HAP-1 (cell line): ENCODE data around the gene PRSS53.
"Not testable (repeated sequence)": the region's sequence is repeated elsewhere in the genome, so short reads cannot be mapped to it uniquely, and the experiment has no call there.

Source experiments
- DNase-seq, 2 experiments: peaks; one replicate each; pipeline ENCODE4 v3.0.0-alpha.2; 2016 to 2020; ENCODE audit warnings: low spot score in 2 of 2
- H3K27me3 ChIP-seq: fragments of 250-450 bp; sonication (Bioruptor Pico); 2 replicates; pipeline ENCODE4 v1.5.1; 2020; ENCODE audit warnings: low read depth, mild to moderate bottlenecking, moderate library complexity
- H3K36me3 ChIP-seq: fragments of 250-450 bp; sonication (Bioruptor Pico); replicated peaks from 2 replicates; pipeline ENCODE4 v1.5.1; 2020; ENCODE audit warnings: mild to moderate bottlenecking
- H3K4me1 ChIP-seq: fragments of 250-450 bp; sonication (Bioruptor Pico); 2 replicates; pipeline ENCODE4 v1.5.1; 2020; ENCODE audit warnings: mild to moderate bottlenecking
- H3K4me3 ChIP-seq: fragments of 250-450 bp; sonication (Bioruptor Pico); 2 replicates; pipeline ENCODE4 v1.5.1; 2020; ENCODE audit warnings: mild to moderate bottlenecking, moderate library complexity
- H3K9me3 ChIP-seq: fragments of 250-450 bp; sonication (Bioruptor Pico); 2 replicates; pipeline ENCODE4 v1.5.1; 2020; ENCODE audit warnings: mild to moderate bottlenecking, moderate library complexity
- in situ Hi-C: fragments of 300-500 bp; cut with MboI; formaldehyde crosslinking; loops from 3 replicates; pipeline ENCODE4 v1.14.3; 2020; ENCODE audit warnings: low sequenced_read_pairs, inconsistent platforms, mixed read lengths

Gene PRSS53

DNA sequence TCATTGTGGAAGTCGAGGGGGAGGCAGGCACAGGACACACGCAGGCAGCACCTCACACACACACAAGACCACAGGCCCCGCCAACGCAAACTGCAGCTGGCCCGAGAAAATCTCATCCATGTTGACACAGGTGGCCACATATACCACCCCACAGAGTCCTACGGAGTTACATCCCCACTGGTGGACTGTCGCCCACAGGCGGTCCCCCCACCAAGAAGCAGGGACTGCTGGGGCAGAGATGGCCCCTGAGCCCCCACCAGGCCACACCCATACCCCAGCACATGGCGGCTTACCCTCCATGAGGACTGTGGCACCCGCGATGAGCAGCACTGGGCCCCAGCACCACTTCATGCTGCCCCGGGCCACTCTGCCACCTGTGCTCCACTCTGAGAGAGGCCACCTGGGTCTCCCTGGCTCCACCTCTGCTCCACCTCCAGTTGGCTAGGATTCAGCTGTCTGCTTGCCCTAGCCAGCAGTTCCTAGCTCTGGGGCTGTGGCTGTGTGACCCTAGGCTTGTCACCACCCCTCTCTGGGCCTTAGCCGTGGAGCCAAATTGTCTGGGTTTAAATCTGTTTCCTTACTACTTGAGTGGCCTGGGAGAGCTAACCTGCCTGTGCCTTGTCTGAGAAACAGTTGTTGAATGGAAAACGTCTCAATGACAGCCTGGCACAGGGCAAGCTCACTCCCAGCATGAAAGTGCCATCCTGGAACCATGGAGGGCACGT, at the start of gene PRSS53:
TSS of gene PRSS53 (minus strand) at position 485 of the 725 bp plus-strand sequence. CDS start at position 351, 134 bp downstream.
- no peak within 1 kb of the TSS for H3K4me3 ChIP-seq
- no peaks in the 10 kb centered on the region for H3K9me3 ChIP-seq
- DNase-seq = no peak
- H3K36me3 ChIP-seq = peaks cover 30% of the 10 kb centered on the region
- in situ Hi-C loops = no loop called here
- no peaks in the 10 kb centered on the region for H3K27me3 ChIP-seq
- H3K4me1 ChIP-seq = 0 out of 2 replicates have a peak, but pooled peaks cover 2% of the 10 kb centered on the region

DNA sequence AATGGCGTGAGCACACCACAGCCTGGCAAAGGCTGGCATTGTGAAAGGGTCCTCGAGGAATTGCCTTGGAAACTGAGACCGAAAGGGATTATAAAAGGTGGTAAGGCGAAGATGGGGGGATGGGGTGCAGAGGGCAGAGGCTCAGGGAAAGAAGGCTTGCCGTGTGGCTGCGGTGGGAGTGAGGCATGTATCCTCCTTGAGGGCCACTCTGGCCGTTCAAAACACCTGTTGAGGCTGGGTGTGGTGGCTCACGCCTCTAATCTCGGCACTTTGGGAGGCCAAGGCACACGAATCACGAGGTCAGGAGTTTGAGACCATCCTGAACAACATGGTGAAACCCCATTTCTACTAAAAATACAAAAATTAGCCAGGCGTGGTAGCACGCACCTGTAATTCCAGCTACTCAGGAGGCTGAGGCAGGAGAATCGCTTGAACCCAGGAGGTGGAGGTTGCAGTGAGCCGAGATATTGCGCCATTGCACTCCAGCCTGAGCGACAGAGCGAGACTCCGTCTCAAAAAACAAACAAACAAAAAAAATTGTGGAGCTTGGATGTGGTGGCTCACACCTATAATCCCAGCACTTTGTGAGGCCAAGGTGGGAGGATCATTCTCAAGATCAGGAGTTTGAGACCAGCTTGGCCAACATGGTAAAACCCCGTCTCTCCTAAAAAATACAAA, 48.2 kb upstream of the PRSS53 start:
- H3K36me3 ChIP-seq, DNase-seq, in situ Hi-C loops, H3K27me3 ChIP-seq, H3K9me3 ChIP-seq, H3K4me3 ChIP-seq: not testable (repeated sequence)
- peaks cover 27% of the 10 kb centered on the region for H3K4me1 ChIP-seq

DNA sequence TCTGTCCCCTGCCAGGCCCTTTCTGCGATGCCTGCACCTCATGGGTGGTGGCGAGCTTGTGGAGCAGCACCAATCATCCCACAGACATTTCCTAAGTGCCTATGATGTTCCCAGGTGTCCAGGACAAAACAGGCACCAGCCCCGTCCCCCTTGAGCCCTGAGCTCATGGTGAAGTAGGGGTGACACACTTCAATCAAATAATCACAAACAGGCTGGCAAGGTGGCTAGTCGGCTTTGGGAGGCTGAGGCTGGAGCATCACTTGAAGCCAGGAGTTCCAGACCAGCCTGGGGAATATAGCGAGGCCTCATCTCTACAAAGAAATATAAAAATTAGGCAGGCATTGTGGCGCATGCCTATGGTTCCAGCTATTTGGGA, 47.5 kb upstream of the PRSS53 start:
- Histone ChIP-seq H3K9me3 (no peaks in the 10 kb centered on the region), H3K4me1 (peaks cover 20% of the 10 kb centered on the region), H3K27me3 (no peaks in the 10 kb centered on the region), H3K36me3 (peaks cover 7% of the 10 kb centered on the region), H3K4me3 (no peak overlapping the region)
- in situ Hi-C loops = no loop called here
- no peak for DNase-seq

DNA sequence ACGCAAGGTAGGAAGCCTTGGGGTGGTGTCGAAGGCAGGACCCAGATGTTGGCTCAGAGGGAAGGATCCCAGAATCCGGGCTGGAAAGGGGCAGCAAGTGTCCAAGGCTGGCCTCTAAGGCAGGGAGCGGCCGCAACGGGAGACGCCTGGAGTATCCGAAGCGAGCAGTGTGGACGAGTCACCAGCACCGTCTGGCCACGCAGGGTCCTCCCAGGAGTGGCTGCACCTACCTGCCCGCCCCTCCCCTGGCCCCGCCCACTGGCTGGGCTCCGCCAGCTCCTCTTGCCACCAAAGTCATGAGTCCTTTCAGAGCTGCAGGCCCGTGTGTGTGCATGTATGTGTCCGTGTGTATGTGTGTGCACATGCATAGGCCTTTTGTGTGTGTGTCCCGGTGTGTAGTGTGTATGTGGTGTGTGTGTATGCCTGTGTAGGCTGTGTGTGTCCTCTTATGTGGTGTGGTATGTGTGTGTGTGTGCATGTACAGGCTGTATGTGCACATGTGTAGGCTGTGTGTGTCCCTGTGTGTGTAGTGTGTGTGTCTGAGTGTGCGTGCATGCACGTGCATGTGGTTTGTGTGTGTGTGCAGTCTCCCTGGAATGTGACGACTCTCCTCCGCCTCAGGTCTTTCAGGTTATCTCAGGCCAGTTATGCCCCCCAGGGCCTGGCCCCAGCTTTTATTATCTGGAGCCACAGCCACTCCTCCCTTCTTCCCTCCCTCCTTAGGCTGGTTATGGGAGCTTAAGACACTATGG, 47.0 kb upstream of the PRSS53 start, which contains the start of gene PRSS8:
TSS of gene PRSS8 (minus strand) at position 193 of the 752 bp plus-strand sequence. CDS start 229 bp downstream, outside the sequence.
- H3K9me3 ChIP-seq = no peaks in the 10 kb centered on the region
- no peak within 1 kb of the TSS for H3K4me3 ChIP-seq

DNA sequence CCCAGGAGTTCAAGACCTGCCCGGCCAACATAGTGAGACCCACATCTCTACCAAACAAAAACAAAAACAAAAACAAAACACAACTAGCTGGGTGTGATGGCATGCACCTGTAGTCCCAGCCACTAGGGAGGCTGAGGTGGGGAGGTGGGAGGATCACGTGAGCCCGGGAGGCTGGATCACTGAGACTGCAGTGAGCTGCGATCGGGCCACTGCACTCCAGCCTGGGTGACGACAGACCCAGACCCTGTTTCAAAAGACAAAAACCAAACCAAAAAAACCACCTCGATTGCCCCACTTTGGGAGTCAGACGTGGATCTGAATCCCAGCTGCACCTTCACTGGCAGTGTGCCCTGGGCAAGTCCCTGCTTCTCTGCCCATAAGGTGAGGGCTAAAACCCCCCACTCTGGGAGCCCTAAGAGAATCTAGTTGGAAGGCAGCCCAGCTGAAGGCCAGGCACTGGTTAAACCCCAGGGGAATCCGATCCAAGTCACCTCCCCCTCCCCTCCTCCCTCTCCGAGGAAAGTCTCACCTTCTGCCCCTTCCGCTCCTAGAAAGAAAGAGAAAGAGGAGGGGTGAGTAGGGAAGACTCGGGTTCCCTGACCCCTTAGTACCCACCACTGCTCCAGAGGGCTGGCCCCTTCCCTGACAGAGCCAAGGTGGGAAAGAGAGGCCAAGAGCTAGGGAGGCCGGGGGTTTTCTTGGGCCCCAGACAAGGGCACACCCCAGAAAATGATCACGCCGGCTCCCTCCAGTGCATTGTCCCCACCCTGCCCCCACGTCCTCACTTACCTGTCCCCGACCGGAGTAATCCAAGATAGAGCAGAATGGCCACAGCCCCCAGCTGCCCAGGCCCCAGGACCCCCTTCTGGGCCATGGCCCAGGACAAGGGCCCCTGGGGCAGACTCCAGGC, 46.1 kb upstream of the PRSS53 start:
- in situ Hi-C loops = no loop called here
- Histone ChIP-seq H3K9me3 (no peaks in the 10 kb centered on the region), H3K4me1 (peaks cover 20% of the 10 kb centered on the region), H3K27me3 (no peaks in the 10 kb centered on the region), H3K36me3 (peaks cover 11% of the 10 kb centered on the region), H3K4me3 (no peak overlapping the region)
- peak in 1 of 2 experiments; percentile 49 for DNase-seq

More for the DNA sequence above, 47.0 kb upstream of the PRSS53 start, which contains the start of gene PRSS8:
- peaks cover 11% of the 10 kb centered on the region for H3K36me3 ChIP-seq
- DNase-seq = peak in 1 of 2 experiments; percentile 42
- in situ Hi-C loops = no loop called here
- peaks cover 20% of the 10 kb centered on the region for H3K4me1 ChIP-seq
- H3K27me3 ChIP-seq = no peaks in the 10 kb centered on the region

DNA sequence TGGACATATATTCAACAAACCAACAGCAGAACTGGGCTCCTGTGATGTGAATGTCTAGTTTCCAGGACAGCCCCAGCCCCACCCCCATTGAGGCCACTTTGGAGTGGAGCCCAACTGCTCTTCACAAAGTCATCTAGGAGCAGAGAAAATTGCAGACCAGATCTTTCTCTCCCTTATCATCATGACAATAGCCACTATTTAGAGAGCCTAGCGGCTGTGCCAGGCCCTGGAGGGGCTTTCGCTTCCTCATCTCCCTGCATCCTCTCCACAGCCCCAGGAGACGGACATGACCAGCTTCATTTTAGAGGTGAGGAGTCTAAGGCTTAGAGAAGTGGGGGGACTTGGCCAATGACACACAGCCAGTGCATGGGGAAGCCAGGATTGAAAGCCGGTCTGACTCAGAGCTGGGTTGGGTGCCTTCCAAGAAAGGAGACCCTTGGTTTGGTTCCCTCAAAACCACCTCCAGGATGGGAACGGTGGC, 45.4 kb upstream of the PRSS53 start:
- in situ Hi-C loops = no loop called here
- Histone ChIP-seq H3K4me1 (peaks cover 20% of the 10 kb centered on the region), H3K36me3 (peaks cover 17% of the 10 kb centered on the region), H3K9me3 (no peaks in the 10 kb centered on the region), H3K27me3 (no peaks in the 10 kb centered on the region), H3K4me3 (no peak overlapping the region)
- DNase-seq = peak; percentile 73 to 82

DNA sequence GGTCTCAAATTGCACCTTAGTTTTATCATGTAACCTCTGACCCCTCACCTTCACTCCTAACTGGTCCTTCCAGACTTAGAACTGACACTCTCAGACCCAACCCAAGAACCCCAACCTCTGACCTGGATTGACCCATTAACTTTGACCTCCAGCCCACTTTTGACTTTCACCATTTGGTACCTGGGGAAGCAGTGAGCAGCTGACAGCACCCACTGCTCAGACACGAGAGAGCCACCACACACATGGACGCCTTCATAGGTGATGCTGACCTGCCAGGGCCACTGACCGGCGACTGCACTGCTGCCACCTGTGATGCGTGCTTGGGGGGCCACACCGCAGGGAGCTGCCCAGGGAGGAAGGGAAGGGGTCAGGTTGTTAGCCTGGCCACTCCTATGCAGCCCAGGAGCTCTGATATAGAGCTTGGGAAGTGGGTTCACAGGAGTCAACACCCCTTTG, 44.3 kb upstream of the PRSS53 start:
- in situ Hi-C loops = no loop called here
- Histone ChIP-seq H3K4me3 (no peak overlapping the region), H3K9me3 (no peaks in the 10 kb centered on the region), H3K36me3 (peaks cover 21% of the 10 kb centered on the region), H3K4me1 (peaks cover 20% of the 10 kb centered on the region), H3K27me3 (no peaks in the 10 kb centered on the region)
- DNase-seq = no peak

DNA sequence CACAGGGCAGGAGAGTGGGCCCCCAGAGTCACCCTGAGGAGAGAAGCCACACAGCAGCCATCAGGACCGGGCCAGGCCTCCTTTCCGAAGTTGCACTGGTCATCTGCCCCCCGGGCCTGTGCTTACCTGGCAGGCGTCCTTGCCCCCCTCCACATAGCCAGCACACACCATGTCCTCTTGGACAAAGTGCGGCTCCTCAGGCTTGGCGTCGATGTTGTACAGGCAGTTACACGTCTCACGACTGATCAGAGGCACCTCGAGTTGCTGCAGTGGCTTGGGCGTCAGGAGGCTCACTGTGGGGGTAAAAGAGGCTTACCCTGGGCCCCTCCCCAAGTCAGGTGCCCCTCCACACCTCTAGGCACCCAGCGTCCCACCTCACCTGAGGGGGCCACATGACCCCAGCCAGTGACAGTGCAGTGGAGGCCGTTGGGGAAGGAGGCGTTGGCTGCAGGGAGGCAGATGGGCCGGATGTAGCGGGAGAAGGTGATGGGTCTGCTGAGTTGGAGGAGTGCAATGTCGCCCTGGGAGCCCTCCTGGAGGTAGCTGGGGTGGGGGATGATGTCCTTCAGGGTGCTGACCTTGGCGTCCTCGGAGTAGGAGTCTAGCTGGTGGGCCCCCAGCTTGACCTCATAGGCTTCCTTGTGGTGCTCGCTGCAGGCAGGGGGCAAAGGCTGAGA, 43.7 kb upstream of the PRSS53 start:
- Histone ChIP-seq H3K9me3 (no peaks in the 10 kb centered on the region), H3K36me3 (peaks cover 28% of the 10 kb centered on the region), H3K4me3 (no peak overlapping the region), H3K27me3 (no peaks in the 10 kb centered on the region), H3K4me1 (peaks cover 20% of the 10 kb centered on the region)
- no peak for DNase-seq
- in situ Hi-C loops = no loop called here

DNA sequence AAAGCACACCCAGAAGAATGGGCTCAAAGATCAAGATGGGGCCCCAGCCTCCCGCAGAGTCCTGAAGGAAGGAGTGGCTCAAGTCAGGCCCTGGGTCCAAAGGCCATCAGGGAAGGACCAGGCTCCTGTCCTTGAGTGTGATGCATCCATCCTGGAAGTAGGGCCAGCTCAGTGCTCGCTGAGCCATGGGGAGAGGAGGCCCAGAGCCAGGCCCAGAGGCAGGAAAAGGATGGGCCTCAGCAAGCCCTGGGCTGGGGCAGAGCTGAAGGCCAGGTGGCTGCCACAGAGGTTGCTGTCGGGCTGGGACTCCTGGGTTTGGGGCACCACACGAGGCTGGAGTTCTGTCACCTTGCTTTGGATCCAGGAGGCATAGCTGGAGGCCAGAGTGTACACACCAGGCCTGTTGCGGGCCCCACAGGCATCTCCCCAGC, 43.1 kb upstream of the PRSS53 start:
- in situ Hi-C loops = no loop called here
- H3K9me3 ChIP-seq = no peaks in the 10 kb centered on the region

DNA sequence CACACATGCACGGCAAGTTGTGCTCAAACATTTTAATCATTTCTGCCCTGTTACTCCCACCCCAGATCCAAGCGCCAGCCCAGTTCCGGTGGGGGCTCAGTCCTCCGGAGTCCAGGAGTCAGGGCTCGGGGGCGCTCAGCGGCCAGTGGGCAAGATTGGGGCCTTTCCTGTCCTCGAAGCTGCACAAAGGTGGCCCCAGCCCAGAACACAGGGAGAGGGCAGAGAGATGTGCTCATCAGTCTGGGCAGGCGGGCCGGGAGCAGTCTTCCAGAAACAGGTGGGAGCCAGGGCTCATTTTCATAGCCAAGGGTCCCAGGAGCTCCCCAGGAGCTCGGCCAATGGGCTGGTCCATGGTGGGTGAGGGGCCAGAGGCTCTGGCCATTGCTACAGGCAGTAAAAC, 42.7 kb upstream of the PRSS53 start:
- Histone ChIP-seq H3K4me3 (no peak overlapping the region), H3K27me3 (no peaks in the 10 kb centered on the region), H3K9me3 (no peaks in the 10 kb centered on the region), H3K4me1 (peaks cover 20% of the 10 kb centered on the region), H3K36me3 (peaks cover 34% of the 10 kb centered on the region)
- DNase-seq = no peak
- in situ Hi-C loops = no loop called here

More for the DNA sequence above, 43.1 kb upstream of the PRSS53 start:
- Histone ChIP-seq H3K4me1 (peaks cover 20% of the 10 kb centered on the region), H3K27me3 (no peaks in the 10 kb centered on the region), H3K36me3 (peaks cover 34% of the 10 kb centered on the region), H3K4me3 (no peak overlapping the region)
- no peak for DNase-seq

DNA sequence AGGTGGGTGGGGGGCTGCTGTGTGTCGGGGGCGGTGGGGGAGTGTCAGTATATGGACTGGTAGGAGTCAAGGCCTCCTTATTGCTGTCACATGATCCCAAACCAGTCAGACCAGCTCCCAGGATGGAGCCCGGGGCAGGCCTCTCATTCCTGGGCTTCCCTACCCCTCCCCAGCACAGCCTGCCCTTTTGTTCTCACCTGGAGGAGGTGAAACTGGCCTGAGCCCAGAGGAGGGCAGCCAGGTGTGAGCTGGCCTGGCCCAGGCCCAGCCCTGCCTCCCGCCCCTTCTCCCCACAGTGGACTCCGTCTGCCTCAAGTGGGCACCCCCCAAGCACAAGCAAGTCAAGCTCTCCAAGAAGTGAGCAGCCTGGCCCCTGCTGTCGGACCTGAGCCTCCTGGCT, 42.2 kb upstream of the PRSS53 start:
- in situ Hi-C loops = no loop called here
- Histone ChIP-seq H3K4me1 (peaks cover 20% of the 10 kb centered on the region), H3K36me3 (peaks cover 34% of the 10 kb centered on the region), H3K9me3 (no peaks in the 10 kb centered on the region), H3K4me3 (no peak overlapping the region), H3K27me3 (no peaks in the 10 kb centered on the region)
- no peak for DNase-seq

DNA sequence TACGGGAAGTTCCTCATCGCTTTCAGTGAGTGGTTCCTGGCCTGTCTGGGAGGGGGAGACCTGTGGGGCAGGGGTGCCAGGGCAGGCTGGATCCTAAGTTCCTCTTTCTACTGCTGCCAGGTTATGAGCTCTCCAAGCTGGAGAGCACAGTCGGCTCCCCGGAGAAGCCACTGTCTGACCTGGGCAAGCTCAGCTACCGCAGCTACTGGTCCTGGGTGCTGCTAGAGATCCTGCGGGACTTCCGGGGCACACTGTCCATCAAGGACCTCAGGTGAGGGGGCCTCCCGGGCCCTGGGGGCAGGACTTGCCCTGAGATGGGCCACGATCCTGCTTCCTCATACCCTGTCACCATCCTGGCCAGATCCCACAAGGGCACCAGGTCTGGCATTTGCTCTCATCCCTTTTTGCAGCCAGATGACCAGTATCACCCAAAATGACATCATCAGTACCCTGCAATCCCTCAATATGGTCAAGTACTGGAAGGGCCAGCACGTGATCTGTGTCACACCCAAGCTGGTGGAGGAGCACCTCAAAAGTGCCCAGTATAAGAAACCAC, 41.7 kb upstream of the PRSS53 start:
- no peak for DNase-seq
- in situ Hi-C loops = no loop called here
- H3K4me3 ChIP-seq = no peak overlapping the region
- peaks cover 20% of the 10 kb centered on the region for H3K4me1 ChIP-seq
- no peaks in the 10 kb centered on the region for H3K9me3 ChIP-seq
- H3K36me3 ChIP-seq = peaks cover 34% of the 10 kb centered on the region
- no peaks in the 10 kb centered on the region for H3K27me3 ChIP-seq
